ENCODE results near the gene PDE4B. TPM values are rescaled to one million over a fixed set of nuclear protein-coding genes. Genes with fewer than 3 reads are reported as not detected.

Gene PDE4B
- total and polyA plus RNA-seq, 7 donors: 4.1 to 191 (median 16.3) TPM

DNA sequence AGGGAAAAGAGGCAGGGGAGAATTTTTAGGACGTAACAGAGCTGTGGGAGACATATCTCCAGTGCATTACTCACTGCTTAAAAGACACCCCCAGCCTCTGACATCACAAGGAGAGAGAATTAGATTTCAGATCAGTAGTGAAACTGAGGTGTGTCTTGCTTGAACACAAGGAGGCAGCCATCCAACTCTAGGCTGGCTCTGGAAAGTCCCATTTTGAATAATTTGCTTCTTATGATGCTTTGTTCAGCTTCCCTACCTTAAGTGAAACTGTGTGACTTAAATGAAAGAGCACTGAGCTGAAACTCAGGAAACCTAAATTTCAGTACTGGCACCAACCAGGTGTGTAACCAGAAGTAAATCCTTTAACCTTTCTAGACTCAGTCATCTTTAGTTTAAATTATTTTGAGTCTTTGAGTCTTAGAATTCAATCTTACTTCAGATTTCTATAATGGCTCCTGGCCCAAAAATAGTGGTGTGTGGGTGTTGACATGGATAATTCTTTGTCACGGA, 489.7 kb downstream of the PDE4B start:
- Histone ChIP-seq H3K36me3 (ENCODE audit: insufficient read depth in 1 of 2, low read depth in 1 of 2) (no peaks in the 10 kb centered on the region), H3K27ac (peak overlapping the region; percentile 15), H3K9me3 (no peaks in the 10 kb centered on the region), H3K4me1 (peaks cover 24% of the 10 kb centered on the region), H3K4me3 (no peak overlapping the region), H3K27me3 (ENCODE audit: insufficient read depth in 3 of 3, low read length in 2 of 3) (no peaks in the 10 kb centered on the region)
- peak in 3 of 4 donors; percentile 37 to 45 (median 45) for ATAC-seq
- DNase-seq: no peak
- TF ChIP-seq, protein P1, sequence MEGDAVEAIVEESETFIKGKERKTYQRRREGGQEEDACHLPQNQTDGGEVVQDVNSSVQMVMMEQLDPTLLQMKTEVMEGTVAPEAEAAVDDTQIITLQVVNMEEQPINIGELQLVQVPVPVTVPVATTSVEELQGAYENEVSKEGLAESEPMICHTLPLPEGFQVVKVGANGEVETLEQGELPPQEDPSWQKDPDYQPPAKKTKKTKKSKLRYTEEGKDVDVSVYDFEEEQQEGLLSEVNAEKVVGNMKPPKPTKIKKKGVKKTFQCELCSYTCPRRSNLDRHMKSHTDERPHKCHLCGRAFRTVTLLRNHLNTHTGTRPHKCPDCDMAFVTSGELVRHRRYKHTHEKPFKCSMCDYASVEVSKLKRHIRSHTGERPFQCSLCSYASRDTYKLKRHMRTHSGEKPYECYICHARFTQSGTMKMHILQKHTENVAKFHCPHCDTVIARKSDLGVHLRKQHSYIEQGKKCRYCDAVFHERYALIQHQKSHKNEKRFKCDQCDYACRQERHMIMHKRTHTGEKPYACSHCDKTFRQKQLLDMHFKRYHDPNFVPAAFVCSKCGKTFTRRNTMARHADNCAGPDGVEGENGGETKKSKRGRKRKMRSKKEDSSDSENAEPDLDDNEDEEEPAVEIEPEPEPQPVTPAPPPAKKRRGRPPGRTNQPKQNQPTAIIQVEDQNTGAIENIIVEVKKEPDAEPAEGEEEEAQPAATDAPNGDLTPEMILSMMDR (IDR thresholded peaks at IDR 0.05): no peak
- 46 to 53% (median 51%) methylated on average over 2 of the region's 2 CpGs for WGBS, 3 donors
- intact Hi-C loops (cut with DNase I): no loop called here

GRCh38 chr1:66282891-66283621, 490.4 kb downstream of the PDE4B start:
- no peak for ATAC-seq
- Histone ChIP-seq H3K27ac (peak overlapping the region; percentile 15), H3K36me3 (ENCODE audit: insufficient read depth in 1 of 2, low read depth in 1 of 2) (no peaks in the 10 kb centered on the region), H3K4me3 (no peak overlapping the region), H3K9me3 (no peaks in the 10 kb centered on the region), H3K4me1 (peaks cover 24% of the 10 kb centered on the region), H3K27me3 (ENCODE audit: insufficient read depth in 3 of 3, low read length in 2 of 3) (no peaks in the 10 kb centered on the region)
- intact Hi-C loops (cut with DNase I): no loop called here
- DNase-seq: no peak
- 90 to 98% (median 94%) methylated on average over 3 of the region's 3 CpGs for WGBS, 3 donors
- TF ChIP-seq, protein P1 (IDR thresholded peaks at IDR 0.05): no peak

DNA sequence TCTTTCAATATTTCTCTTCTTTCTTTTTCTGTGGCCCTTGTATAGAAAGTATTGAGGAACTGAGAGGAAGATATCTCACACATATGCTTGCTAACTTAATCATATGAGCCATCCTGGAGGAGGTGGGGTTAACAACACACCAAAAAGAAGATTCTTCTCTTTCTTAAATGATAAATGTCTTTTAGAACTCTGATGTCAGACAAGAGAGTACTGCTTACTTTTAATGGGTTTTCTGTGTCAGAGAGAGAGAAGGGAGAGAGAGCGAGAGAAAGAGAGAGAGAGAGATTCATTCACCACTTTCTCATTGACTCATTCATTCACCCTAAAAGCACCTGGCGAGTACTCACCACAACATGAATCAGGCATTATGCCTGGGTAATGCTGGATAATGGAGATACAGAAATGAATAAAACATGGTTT, 490.9 kb downstream of the PDE4B start:
- intact Hi-C loops (cut with DNase I): no loop called here
- no peaks in the 10 kb centered on the region for H3K9me3 ChIP-seq
- DNase-seq (no peak), ATAC-seq (peak in 1 of 4 donors; percentile 34)
- 85 to 91% (median 91%) methylated on average over 2 of the region's 2 CpGs for whole genome bisulfite sequencing, 3 donors
- no peak overlapping the region for H3K27ac ChIP-seq
- peaks cover 20% of the 10 kb centered on the region for H3K4me1 ChIP-seq
- no peak overlapping the region for H3K4me3 ChIP-seq
- no peaks in the 10 kb centered on the region for H3K27me3 ChIP-seq (ENCODE audit: insufficient read depth in 3 of 3, low read length in 2 of 3)
- no peaks in the 10 kb centered on the region for H3K36me3 ChIP-seq (ENCODE audit: insufficient read depth in 1 of 2, low read depth in 1 of 2)
- TF ChIP-seq, protein P1 (IDR thresholded peaks at IDR 0.05): no peak

DNA sequence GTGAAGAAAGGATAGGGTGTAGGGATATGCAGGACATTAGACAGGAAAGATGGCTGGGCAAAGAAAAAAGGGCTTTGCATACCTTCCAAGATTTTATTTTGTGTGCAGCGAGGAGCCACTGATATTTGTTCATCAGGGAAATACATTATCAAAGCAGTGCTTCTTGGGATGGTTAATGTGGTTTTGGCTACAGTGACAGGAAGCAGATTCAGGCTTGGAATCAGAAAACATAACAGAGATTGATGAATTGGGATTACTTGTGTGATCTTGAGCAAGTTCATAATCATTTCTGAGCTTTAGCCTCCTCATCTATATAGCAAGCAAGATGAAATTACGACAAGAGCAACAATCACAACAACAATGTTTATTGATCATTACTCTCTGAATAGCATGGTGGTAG, 492.1 kb downstream of the PDE4B start:
- Histone ChIP-seq H3K27ac (no peak overlapping the region), H3K9me3 (no peaks in the 10 kb centered on the region)
- TF ChIP-seq, protein P1 (IDR thresholded peaks at IDR 0.05): no peak

More for the DNA sequence above, 492.1 kb downstream of the PDE4B start:
- no peak for ATAC-seq
- no peaks in the 10 kb centered on the region for H3K36me3 ChIP-seq (ENCODE audit: insufficient read depth in 1 of 2, low read depth in 1 of 2)
- no peak for DNase-seq
- WGBS, 3 donors: 68 to 97% (median 88%) methylated on average over 2 of the region's 2 CpGs
- H3K4me1 ChIP-seq: peaks cover 18% of the 10 kb centered on the region
- H3K4me3 ChIP-seq: no peak overlapping the region
- intact Hi-C loops (cut with DNase I): no loop called here
- H3K27me3 ChIP-seq (ENCODE audit: insufficient read depth in 3 of 3, low read length in 2 of 3): no peaks in the 10 kb centered on the region

All from psoas muscle (tissue), 8 donors.